Calu3 (cell line): Measurements from ENCODE around the gene IGSF3. TPM values are rescaled to one million over a fixed set of nuclear protein-coding genes. Genes with fewer than 3 reads are reported as not detected.

Source experiments
- BruUV-seq: library from RNA; stranded (reverse); fragments of 400-500 nt; replicated peaks from 2 replicates; lab custom pipeline; 2021; lab: Mats Ljungman, UMichigan
- CTCF ChIA-PET: fragments of 300-600 bp; sonication (Branson Sonifier 250); formaldehyde crosslinking; loops from one replicate; lab custom pipeline; 2022; ENCODE audit warnings: antibody characterized with exemption; lab: Charles Lee
- DNase-seq: peaks from one replicate; pipeline ENCODE4 v3.0.0; 2022
- H3K27ac Mint-ChIP-seq: one replicate; pipeline ENCODE4 v1.8.0; 2022; ENCODE audit warnings: mixed read lengths; ENCODE audit not compliant: unreplicated experiment
- H3K27me3 Mint-ChIP-seq: one replicate; pipeline ENCODE4 v1.8.0; 2022; ENCODE audit warnings: mixed read lengths; ENCODE audit not compliant: unreplicated experiment
- H3K36me3 Mint-ChIP-seq: one replicate; pipeline ENCODE4 v1.8.0; 2022; ENCODE audit warnings: mild to moderate bottlenecking, moderate library complexity, mixed read lengths; ENCODE audit not compliant: insufficient read depth, unreplicated experiment
- H3K4me1 Mint-ChIP-seq: one replicate; pipeline ENCODE4 v1.8.0; 2022; ENCODE audit warnings: mild to moderate bottlenecking, low read depth, mixed read lengths; ENCODE audit not compliant: unreplicated experiment
- H3K4me3 Mint-ChIP-seq: one replicate; pipeline ENCODE4 v1.8.0; 2022; ENCODE audit warnings: mild to moderate bottlenecking, low read depth, moderate library complexity, mixed read lengths; ENCODE audit not compliant: unreplicated experiment
- H3K9me3 Mint-ChIP-seq: one replicate; pipeline ENCODE4 v1.8.0; 2022; ENCODE audit warnings: low read depth, mixed read lengths; ENCODE audit not compliant: unreplicated experiment
- CTCF ChIP-seq: fragments of 200-600 bp; IDR thresholded peaks from one replicate; pipeline ENCODE4 v1.8.0; 2022; ENCODE audit warnings: antibody characterized with exemption; ENCODE audit not compliant: unreplicated experiment
- intact Hi-C: fragments of 100-400 bp; cut with micrococcal nuclease; formaldehyde crosslinking; loops from one replicate; pipeline ENCODE4 v1.10.0; 2022; ENCODE audit not compliant: unreplicated experiment
- total RNA-seq: library from RNA; stranded (reverse); gene quantifications from 2 replicates; pipeline ENCODE4 v1.2.3, GENCODE V29; 2022

Gene IGSF3
- total RNA-seq, 1 experiment from 2014 or later: 15.3 TPM

DNA sequence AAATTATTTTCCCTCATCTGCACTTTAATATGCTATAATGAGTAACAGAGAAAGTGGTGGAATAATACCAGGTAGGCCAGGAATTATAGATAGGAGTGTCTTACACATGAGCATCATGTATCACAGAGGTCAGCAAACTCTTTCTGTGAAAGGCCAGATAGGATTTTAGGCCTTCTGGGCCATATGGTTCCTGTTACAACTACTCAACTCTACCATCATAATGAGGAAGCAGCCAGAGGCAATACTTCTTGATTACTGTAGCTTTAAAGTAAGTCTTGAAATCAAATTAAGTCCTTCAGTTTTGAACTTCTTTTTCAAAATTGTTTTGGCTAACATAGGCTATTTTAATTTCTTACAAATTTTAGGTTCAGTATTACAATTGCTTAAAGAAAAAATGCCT lies 32.1 kb upstream of the IGSF3 start:
- no peaks in the 10 kb centered on the region for H3K27me3 Mint-ChIP-seq

GRCh38 chr1:116698244-116698595 lies 30.7 kb upstream of the IGSF3 start:
- Mint-ChIP-seq H3K36me3 (no peaks in the 10 kb centered on the region), H3K27ac (no peak overlapping the region), H3K4me3 (no peak overlapping the region), H3K4me1 (no peaks in the 10 kb centered on the region), H3K9me3 (no peaks in the 10 kb centered on the region), H3K27me3 (no peaks in the 10 kb centered on the region)
- intact Hi-C loops: no loop called here
- TF ChIP-seq CTCF: no peak
- DNase-seq: no peak
- BruUV-seq: no TSS peak
- CTCF ChIA-PET: no interaction called here

More for the DNA sequence above, 32.1 kb upstream of the IGSF3 start:
- H3K4me3 Mint-ChIP-seq: no peak overlapping the region
- intact Hi-C loops: no loop called here
- H3K9me3 Mint-ChIP-seq: no peaks in the 10 kb centered on the region
- TF ChIP-seq CTCF: no peak
- no peak for DNase-seq
- CTCF ChIA-PET: no interaction called here
- no peak overlapping the region for H3K27ac Mint-ChIP-seq
- H3K36me3 Mint-ChIP-seq: no peaks in the 10 kb centered on the region
- no peaks in the 10 kb centered on the region for H3K4me1 Mint-ChIP-seq
- BruUV-seq: no TSS peak

- no TSS peak for BruUV-seq
- CTCF ChIA-PET: no interaction called here
- no peak overlapping the region for H3K4me3 Mint-ChIP-seq
- DNase-seq: no peak
- H3K36me3 Mint-ChIP-seq: no peaks in the 10 kb centered on the region
- intact Hi-C loops: no loop called here
- H3K27ac Mint-ChIP-seq: no peak overlapping the region
- H3K27me3 Mint-ChIP-seq: no peaks in the 10 kb centered on the region
- no peaks in the 10 kb centered on the region for H3K9me3 Mint-ChIP-seq
- no peak for TF ChIP-seq CTCF
- H3K4me1 Mint-ChIP-seq: no peaks in the 10 kb centered on the region
Measured at GRCh38 chr1:116697548-116698243, 30.2 kb upstream of the IGSF3 start.

GRCh38 chr1:116694524-116694923 lies 27.0 kb upstream of the IGSF3 start:
- H3K9me3 Mint-ChIP-seq: no peaks in the 10 kb centered on the region
- no peaks in the 10 kb centered on the region for H3K36me3 Mint-ChIP-seq
- no peaks in the 10 kb centered on the region for H3K27me3 Mint-ChIP-seq
- no peak for DNase-seq
- intact Hi-C loops: no loop called here
- no peak overlapping the region for H3K27ac Mint-ChIP-seq
- BruUV-seq: no TSS peak
- CTCF ChIA-PET: no interaction called here
- TF ChIP-seq CTCF: no peak
- no peaks in the 10 kb centered on the region for H3K4me1 Mint-ChIP-seq
- no peak overlapping the region for H3K4me3 Mint-ChIP-seq
